Measurements from ENCODE around the gene ZNF689.
A peak's percentile ranks its signal among the peaks of the same experiment; 100 is the strongest.

The ZNF689 gene

GRCh38 chr16:30656974-30657865 is 47.0 kb upstream of the ZNF689 start:
- WGBS, result 47% methylated on average over 32 of the region's 32 CpGs
- peak; percentile 80 for DNase-seq
- no peak overlapping the region for H2BK5ac ChIP-seq (ENCODE audit: low read depth, low read length, poor library complexity, severe bottlenecking)
- no peak overlapping the region for H4K91ac ChIP-seq (ENCODE audit: low read length)
- peak overlapping the region; percentile 48 to 81 for H3K4me3 ChIP-seq (ENCODE audit: insufficient read depth in 1 of 2, low read depth in 1 of 2, low read length in 2 of 2)
- no peak overlapping the region for H2BK120ac ChIP-seq (ENCODE audit: low read depth, low read length)
- peak overlapping the region in 1 of 2 experiments; percentile 6 for H3K4ac ChIP-seq (ENCODE audit: low read depth in 1 of 2, low read length in 2 of 2)
- no peak overlapping the region for H3K23ac ChIP-seq (ENCODE audit: low read length in 2 of 2)
- peak overlapping the region; percentile 75 for H3K27ac ChIP-seq (ENCODE audit: low read length, poor library complexity, severe bottlenecking)
- H3K4me1 ChIP-seq (ENCODE audit: control insufficient read depth, insufficient read depth, low read depth, low read length), result peaks cover 23% of the 10 kb centered on the region
- H3K9ac ChIP-seq (ENCODE audit: low read length), result peak overlapping the region; percentile 89
- H2BK15ac ChIP-seq (ENCODE audit: low read depth, poor library complexity, severe bottlenecking), result no peak overlapping the region
- peaks cover 50 to 60% of the 10 kb centered on the region in 2 experiments for H3K36me3 ChIP-seq (ENCODE audit: control insufficient read depth in 1 of 2, insufficient read depth in 2 of 2, low read depth in 1 of 2, low read length in 2 of 2)
- H2AK5ac ChIP-seq (ENCODE audit: low read length, severe bottlenecking), result no peak overlapping the region
- peaks cover 29% of the 10 kb centered on the region for H3K79me1 ChIP-seq (replicated peaks; ENCODE audit: low read length, poor library complexity, severe bottlenecking)
- H2AFZ ChIP-seq (ENCODE audit: low read depth, low read length), result peak overlapping the region; percentile 73
- H3K14ac ChIP-seq (ENCODE audit: low read length in 2 of 2), result no peak overlapping the region
- H3K18ac ChIP-seq (ENCODE audit: low read depth in 1 of 2, low read length in 2 of 2), result peak overlapping the region in 1 of 2 experiments; percentile 79
- H4K8ac ChIP-seq (ENCODE audit: low read length), result no peak overlapping the region
- H3K9me3 ChIP-seq (ENCODE audit: control insufficient read depth, low read length), result no peaks in the 10 kb centered on the region
- peak overlapping the region; percentile 88 for H3K4me2 ChIP-seq (ENCODE audit: low read length, poor library complexity, severe bottlenecking)
- peak overlapping the region in 1 of 2 experiments; percentile 48 for H2BK12ac ChIP-seq (ENCODE audit: low read length in 2 of 2)
- no peaks in the 10 kb centered on the region for H3K27me3 ChIP-seq (ENCODE audit: control insufficient read depth in 1 of 2, insufficient read depth in 1 of 2, low read length in 2 of 2)

- DNase-seq, result no peak
- H2BK5ac ChIP-seq (ENCODE audit: low read depth, low read length, poor library complexity, severe bottlenecking), result no peak overlapping the region
- H3K4ac ChIP-seq (ENCODE audit: low read depth in 1 of 2, low read length in 2 of 2), result no peak overlapping the region
- no peaks in the 10 kb centered on the region for H3K27me3 ChIP-seq (ENCODE audit: control insufficient read depth in 1 of 2, insufficient read depth in 1 of 2, low read length in 2 of 2)
- H4K8ac ChIP-seq (ENCODE audit: low read length), result no peak overlapping the region
- no peaks in the 10 kb centered on the region for H3K9me3 ChIP-seq (ENCODE audit: control insufficient read depth, low read length)
- no peak overlapping the region for H2BK15ac ChIP-seq (ENCODE audit: low read depth, poor library complexity, severe bottlenecking)
- H3K79me1 ChIP-seq (replicated peaks; ENCODE audit: low read length, poor library complexity, severe bottlenecking), result peaks cover 33% of the 10 kb centered on the region
- H2BK120ac ChIP-seq (ENCODE audit: low read depth, low read length), result no peak overlapping the region
- H2AFZ ChIP-seq (ENCODE audit: low read depth, low read length), result no peak overlapping the region
- no peak overlapping the region for H3K18ac ChIP-seq (ENCODE audit: low read depth in 1 of 2, low read length in 2 of 2)
- peak overlapping the region; percentile 89 for H3K9ac ChIP-seq (ENCODE audit: low read length)
- WGBS, result 98% methylated on average over 8 of the region's 8 CpGs
- no peak overlapping the region for H4K91ac ChIP-seq (ENCODE audit: low read length)
- no peak overlapping the region for H2BK12ac ChIP-seq (ENCODE audit: low read length in 2 of 2)
- no peak overlapping the region for H3K27ac ChIP-seq (ENCODE audit: low read length, poor library complexity, severe bottlenecking)
- H3K36me3 ChIP-seq (ENCODE audit: control insufficient read depth in 1 of 2, insufficient read depth in 2 of 2, low read depth in 1 of 2, low read length in 2 of 2), result peaks cover 44 to 51% of the 10 kb centered on the region in 2 experiments
- H3K4me3 ChIP-seq (ENCODE audit: insufficient read depth in 1 of 2, low read depth in 1 of 2, low read length in 2 of 2), result no peak overlapping the region
- no peak overlapping the region for H2AK5ac ChIP-seq (ENCODE audit: low read length, severe bottlenecking)
- no peak overlapping the region for H3K14ac ChIP-seq (ENCODE audit: low read length in 2 of 2)
- H3K4me2 ChIP-seq (ENCODE audit: low read length, poor library complexity, severe bottlenecking), result no peak overlapping the region
- H3K23ac ChIP-seq (ENCODE audit: low read length in 2 of 2), result no peak overlapping the region
- H3K4me1 ChIP-seq (ENCODE audit: control insufficient read depth, insufficient read depth, low read depth, low read length), result peaks cover 23% of the 10 kb centered on the region
Measured at GRCh38 chr16:30656388-30656787, 46.2 kb upstream of the ZNF689 start.

- Histone ChIP-seq H3K9ac (ENCODE audit: low read length) (no peak overlapping the region), H3K27me3 (ENCODE audit: control insufficient read depth in 1 of 2, insufficient read depth in 1 of 2, low read length in 2 of 2) (no peaks in the 10 kb centered on the region), H3K18ac (ENCODE audit: low read depth in 1 of 2, low read length in 2 of 2) (no peak overlapping the region), H2BK5ac (ENCODE audit: low read depth, low read length, poor library complexity, severe bottlenecking) (no peak overlapping the region), H3K36me3 (ENCODE audit: control insufficient read depth in 1 of 2, insufficient read depth in 2 of 2, low read depth in 1 of 2, low read length in 2 of 2) (peaks cover 39 to 46% of the 10 kb centered on the region in 2 experiments), H3K9me3 (ENCODE audit: control insufficient read depth, low read length) (no peaks in the 10 kb centered on the region), H2BK12ac (ENCODE audit: low read length in 2 of 2) (no peak overlapping the region), H3K4me1 (ENCODE audit: control insufficient read depth, insufficient read depth, low read depth, low read length) (peaks cover 18% of the 10 kb centered on the region), H2BK120ac (ENCODE audit: low read depth, low read length) (no peak overlapping the region), H3K14ac (ENCODE audit: low read length in 2 of 2) (no peak overlapping the region), H2BK15ac (ENCODE audit: low read depth, poor library complexity, severe bottlenecking) (no peak overlapping the region), H2AK5ac (ENCODE audit: low read length, severe bottlenecking) (no peak overlapping the region), H4K91ac (ENCODE audit: low read length) (no peak overlapping the region), H4K8ac (ENCODE audit: low read length) (no peak overlapping the region), H3K27ac (ENCODE audit: low read length, poor library complexity, severe bottlenecking) (no peak overlapping the region), H3K79me1 (replicated peaks; ENCODE audit: low read length, poor library complexity, severe bottlenecking) (peaks cover 33% of the 10 kb centered on the region), H3K4me3 (ENCODE audit: insufficient read depth in 1 of 2, low read depth in 1 of 2, low read length in 2 of 2) (no peak overlapping the region), H3K23ac (ENCODE audit: low read length in 2 of 2) (no peak overlapping the region), H2AFZ (ENCODE audit: low read depth, low read length) (no peak overlapping the region), H3K4me2 (ENCODE audit: low read length, poor library complexity, severe bottlenecking) (no peak overlapping the region), H3K4ac (ENCODE audit: low read depth in 1 of 2, low read length in 2 of 2) (no peak overlapping the region)
- DNase-seq, result no peak
- WGBS, result 95% methylated on average over 11 of the region's 12 CpGs
Measured at GRCh38 chr16:30655815-30656347, 45.7 kb upstream of the ZNF689 start.

GRCh38 chr16:30654856-30655255 is 44.7 kb upstream of the ZNF689 start:
- no peak overlapping the region for H2BK120ac ChIP-seq (ENCODE audit: low read depth, low read length)
- no peak overlapping the region for H3K14ac ChIP-seq (ENCODE audit: low read length in 2 of 2)
- no peak overlapping the region for H2BK12ac ChIP-seq (ENCODE audit: low read length in 2 of 2)
- peaks cover 19% of the 10 kb centered on the region for H3K4me1 ChIP-seq (ENCODE audit: control insufficient read depth, insufficient read depth, low read depth, low read length)
- H2AFZ ChIP-seq (ENCODE audit: low read depth, low read length), result no peak overlapping the region
- H4K91ac ChIP-seq (ENCODE audit: low read length), result no peak overlapping the region
- no peak overlapping the region for H3K4me2 ChIP-seq (ENCODE audit: low read length, poor library complexity, severe bottlenecking)
- H3K27ac ChIP-seq (ENCODE audit: low read length, poor library complexity, severe bottlenecking), result no peak overlapping the region
- WGBS, result 97% methylated on average over 18 of the region's 18 CpGs
- no peak overlapping the region for H3K23ac ChIP-seq (ENCODE audit: low read length in 2 of 2)
- H3K9me3 ChIP-seq (ENCODE audit: control insufficient read depth, low read length), result no peaks in the 10 kb centered on the region
- H2BK5ac ChIP-seq (ENCODE audit: low read depth, low read length, poor library complexity, severe bottlenecking), result no peak overlapping the region
- no peak overlapping the region for H2AK5ac ChIP-seq (ENCODE audit: low read length, severe bottlenecking)
- no peaks in the 10 kb centered on the region for H3K27me3 ChIP-seq (ENCODE audit: control insufficient read depth in 1 of 2, insufficient read depth in 1 of 2, low read length in 2 of 2)
- no peak overlapping the region for H3K9ac ChIP-seq (ENCODE audit: low read length)
- no peak for DNase-seq
- H3K18ac ChIP-seq (ENCODE audit: low read depth in 1 of 2, low read length in 2 of 2), result no peak overlapping the region
- H3K79me1 ChIP-seq (replicated peaks; ENCODE audit: low read length, poor library complexity, severe bottlenecking), result peaks cover 33% of the 10 kb centered on the region
- peaks cover 38 to 46% of the 10 kb centered on the region in 2 experiments for H3K36me3 ChIP-seq (ENCODE audit: control insufficient read depth in 1 of 2, insufficient read depth in 2 of 2, low read depth in 1 of 2, low read length in 2 of 2)
- no peak overlapping the region for H3K4ac ChIP-seq (ENCODE audit: low read depth in 1 of 2, low read length in 2 of 2)
- H3K4me3 ChIP-seq (ENCODE audit: insufficient read depth in 1 of 2, low read depth in 1 of 2, low read length in 2 of 2), result no peak overlapping the region
- no peak overlapping the region for H4K8ac ChIP-seq (ENCODE audit: low read length)
- H2BK15ac ChIP-seq (ENCODE audit: low read depth, poor library complexity, severe bottlenecking), result no peak overlapping the region
